ENCODE data around the gene HLA-DOB.

DNA sequence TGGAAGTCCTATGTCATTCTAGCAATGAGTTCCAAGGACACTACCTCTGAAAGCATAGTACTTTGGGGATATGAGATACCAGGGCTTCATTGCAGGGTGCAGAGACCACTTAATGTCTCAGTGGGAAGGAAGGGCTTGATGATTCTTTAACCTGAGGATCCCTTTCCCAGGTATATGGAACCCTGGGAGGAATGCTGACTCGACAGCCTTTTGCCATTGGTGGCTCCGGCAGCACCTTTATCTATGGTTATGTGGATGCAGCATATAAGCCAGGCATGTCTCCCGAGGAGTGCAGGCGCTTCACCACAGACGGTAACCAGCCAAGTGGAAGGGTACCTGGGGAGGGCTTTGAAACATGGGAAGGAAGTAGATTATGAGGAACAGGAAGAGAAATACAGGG is 41.4 kb upstream of the HLA-DOB start:
- TF ChIP-seq CTCF (IDR thresholded peaks at IDR 0.05) (no peak), EP300 (IDR thresholded peaks at IDR 0.05) (no peak), POLR2A (IDR thresholded peaks at IDR 0.05) (no peak), POLR2AphosphoS5 (IDR thresholded peaks at IDR 0.05) (no peak)

All from upper lobe of left lung (tissue), 4 donors.